T follicular helper cell (primary cell): ENCODE measurements around the gene CLDN18.

Experiments
- DNase-seq: peaks from one replicate; pipeline ENCODE4 v3.0.0-alpha.2; 2020; ENCODE audit warnings: low read depth

The CLDN18 gene

GRCh38 chr3:138025553-138025952 is 15.6 kb downstream of the CLDN18 start:
- no peak for DNase-seq

DNA sequence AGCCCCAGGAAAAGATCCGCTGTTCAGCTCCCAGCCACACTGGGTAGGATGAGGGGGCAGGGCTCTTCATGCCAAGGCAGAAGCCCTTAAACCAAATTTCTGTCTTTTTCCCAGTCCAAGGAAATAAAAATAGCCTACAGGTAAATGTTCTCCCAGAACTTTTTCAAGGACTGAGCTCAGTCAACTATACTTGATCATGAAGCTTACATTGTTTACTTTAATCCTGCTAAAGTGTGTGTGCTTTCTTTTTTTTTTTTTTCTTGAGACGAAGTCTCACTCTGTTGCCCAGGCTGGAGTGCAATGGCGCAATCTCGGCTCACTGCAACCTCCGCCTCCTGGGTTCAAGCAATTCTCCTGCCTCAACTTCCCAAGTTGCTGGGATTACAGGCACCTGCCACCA is 17.9 kb downstream of the CLDN18 start:
- DNase-seq: no peak

GRCh38 chr3:138030734-138031280 is 20.8 kb downstream of the CLDN18 start:
- no peak for DNase-seq

- DNase-seq: no peak
Observed at GRCh38 chr3:138031536-138031935, 21.6 kb downstream of the CLDN18 start.

DNA sequence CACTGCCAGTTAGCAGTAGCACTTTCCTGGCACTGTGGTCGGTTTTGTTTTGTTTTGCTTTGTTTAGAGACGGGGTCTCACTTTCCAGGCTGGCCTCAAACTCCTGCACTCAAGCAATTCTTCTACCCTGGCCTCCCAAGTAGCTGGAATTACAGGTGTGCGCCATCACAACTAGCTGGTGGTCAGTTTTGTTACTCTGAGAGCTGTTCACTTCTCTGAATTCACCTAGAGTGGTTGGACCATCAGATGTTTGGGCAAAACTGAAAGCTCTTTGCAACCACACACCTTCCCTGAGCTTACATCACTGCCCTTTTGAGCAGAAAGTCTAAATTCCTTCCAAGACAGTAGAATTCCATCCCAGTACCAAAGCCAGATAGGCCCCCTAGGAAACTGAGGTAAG is 22.6 kb downstream of the CLDN18 start:
- DNase-seq: no peak

GRCh38 chr3:138033202-138033691 is 23.3 kb downstream of the CLDN18 start:
- DNase-seq: no peak

DNA sequence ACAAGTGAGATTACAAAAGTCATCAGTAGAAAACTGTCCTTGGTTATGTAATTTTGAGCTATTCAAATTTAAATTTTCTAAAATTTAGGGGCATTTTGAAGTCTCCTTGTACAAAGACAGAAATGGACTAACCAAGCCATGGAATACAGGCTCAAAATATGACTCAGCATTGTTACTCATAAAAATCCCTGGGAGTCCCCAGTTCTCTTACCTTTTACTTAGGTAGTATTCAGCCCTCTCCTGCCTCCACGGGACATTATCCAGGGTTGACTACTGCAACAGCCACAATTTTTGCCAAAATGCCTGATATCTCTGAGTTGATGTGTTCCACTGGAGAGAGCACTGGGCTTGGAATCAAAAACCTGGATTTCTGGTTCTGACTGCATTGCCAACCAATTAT is 25.0 kb downstream of the CLDN18 start:
- DNase-seq: no peak

DNA sequence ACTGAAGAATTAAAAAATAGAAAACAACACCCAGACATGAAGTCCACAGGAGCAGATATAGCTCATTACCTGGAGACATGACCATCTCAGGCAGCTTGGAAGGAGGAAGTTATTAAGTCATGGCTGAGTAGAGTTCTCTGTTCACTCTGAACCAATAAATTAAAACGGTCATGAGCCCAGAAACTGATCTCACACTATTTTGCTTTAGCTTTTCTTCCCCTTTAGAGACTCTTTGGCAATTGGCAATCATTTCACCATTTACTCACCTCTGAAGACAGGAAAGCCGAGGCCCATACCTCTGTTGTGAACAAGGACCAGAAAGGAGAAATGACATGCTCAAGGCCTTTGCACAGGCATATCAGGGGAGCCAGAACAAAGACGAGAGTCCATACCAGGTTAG is 26.6 kb downstream of the CLDN18 start:
- DNase-seq: no peak

DNA sequence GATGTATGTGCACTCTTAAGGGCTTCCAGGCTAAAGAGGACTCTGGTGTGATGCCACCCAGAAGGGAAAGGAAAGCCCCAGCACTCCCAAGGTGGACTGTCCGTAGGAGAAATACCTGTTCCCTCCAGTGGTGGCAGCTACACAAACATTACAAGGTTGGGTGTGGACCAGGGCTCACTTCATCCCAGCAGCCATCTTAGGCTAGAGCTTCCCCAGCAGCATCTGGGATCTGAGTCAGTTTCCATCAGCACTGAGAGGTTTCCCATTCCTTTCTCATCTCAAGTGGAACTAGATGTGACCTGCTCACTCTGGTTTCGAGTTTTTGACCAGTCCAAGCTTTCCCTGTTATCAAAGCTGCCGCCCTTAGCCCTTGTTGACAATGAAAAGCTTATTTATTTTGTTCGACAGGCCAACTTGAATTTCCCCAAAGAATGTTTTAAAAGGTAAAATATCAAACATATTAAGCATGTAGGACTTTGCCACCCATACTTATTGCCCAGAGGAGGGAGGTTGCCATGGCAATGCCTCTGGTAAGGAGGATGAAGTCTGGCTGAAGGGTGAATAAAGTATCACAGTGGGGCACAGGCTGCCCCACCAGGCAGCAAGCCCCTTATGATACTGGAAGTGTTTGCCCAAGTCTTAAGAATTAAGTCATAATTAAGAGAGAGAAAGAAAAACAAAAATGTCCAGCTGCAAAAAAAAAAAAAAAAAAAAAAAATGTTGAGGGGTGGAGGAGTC is 28.9 kb downstream of the CLDN18 start:
- DNase-seq: no peak

DNA sequence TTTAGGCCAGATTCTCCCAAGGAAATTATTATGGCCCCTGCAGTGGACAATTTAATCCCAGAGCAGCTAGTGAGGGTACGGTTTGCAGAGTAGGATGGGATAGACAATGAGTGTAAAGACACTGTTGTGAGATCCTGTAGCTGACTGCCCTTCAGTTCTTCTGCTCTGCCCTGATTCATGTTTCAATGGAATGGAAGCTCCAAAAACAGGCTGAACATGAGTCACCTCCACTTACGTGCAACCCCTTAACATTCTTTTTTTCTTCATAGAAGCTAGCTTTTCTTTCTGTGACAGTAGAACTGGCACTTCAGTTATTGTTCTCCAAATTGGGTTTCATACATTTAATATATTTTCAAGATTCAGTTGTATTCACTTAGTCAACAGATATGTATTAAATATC is 32.1 kb downstream of the CLDN18 start:
- no peak for DNase-seq

DNA sequence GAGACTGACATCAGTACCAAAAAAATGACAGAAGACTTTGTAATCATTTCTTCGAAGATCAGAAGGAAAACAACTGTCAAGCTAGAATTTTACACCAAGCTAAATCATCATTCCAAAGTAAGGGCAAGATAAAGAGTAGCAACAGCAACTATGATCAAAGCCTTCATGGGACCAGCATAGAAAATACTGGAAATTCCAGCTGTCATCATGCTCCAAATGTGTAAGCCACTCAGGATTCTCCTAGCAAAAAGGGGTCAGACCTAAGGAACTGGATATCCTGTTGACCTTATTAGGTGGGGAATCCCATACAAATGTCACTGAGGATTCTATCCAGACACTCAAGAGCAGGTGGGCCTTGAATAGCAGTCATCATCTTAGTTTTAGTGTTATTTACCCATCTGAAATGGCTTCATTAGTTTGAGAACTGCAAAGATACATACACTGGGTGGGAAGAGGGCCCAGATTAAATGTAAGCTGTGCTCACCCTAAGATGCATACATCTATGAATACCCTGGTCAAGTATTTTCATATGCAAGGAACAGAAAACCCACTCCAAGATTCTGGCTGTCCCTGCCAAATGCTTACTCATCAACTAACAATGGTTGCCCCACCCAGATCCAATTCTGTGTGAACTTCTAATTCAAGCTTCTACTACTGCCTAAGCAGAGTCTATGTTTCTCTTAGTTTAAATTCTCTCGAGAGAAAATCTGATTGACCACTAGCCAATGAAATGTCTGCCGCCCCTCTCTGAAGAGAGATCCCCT is 33.5 kb downstream of the CLDN18 start:
- DNase-seq: no peak

DNA sequence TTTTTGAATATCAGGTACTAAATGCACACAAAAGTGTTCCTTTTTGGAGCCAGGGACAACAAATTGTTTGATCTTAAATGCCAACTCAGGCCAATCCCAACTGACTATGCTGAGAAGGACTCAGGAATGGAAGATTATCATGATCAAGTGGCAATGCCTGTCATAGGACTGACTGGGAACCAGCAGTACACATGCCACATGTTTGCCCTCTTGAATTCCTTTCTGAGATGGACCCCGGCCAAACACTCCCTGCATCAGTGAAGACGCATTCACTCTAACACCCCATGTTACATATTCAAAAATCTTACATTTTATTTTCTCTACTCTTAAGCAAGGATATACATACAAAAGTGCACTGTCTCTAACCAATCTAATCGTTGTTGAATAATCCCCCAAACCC is 36.1 kb downstream of the CLDN18 start:
- DNase-seq: no peak

DNA sequence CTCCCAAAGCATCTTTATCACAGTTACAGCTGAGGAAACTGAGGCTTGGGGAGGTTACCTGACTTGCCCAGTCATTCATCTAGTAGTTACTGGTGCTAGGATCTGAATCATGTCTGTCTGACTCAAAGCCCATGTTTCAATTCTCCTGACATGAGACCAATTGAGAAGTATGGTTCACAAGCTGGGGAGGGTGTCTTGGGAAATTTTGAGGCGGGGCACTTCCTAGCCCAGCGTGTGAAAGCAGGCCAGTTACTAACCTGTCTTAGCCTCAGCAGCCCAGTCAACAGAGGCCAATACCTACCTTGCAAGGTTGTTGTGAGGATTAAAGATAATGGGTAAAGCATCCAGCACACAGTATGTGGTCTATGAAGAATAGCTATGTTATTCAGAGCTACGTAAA is 37.0 kb downstream of the CLDN18 start:
- no peak for DNase-seq

DNA sequence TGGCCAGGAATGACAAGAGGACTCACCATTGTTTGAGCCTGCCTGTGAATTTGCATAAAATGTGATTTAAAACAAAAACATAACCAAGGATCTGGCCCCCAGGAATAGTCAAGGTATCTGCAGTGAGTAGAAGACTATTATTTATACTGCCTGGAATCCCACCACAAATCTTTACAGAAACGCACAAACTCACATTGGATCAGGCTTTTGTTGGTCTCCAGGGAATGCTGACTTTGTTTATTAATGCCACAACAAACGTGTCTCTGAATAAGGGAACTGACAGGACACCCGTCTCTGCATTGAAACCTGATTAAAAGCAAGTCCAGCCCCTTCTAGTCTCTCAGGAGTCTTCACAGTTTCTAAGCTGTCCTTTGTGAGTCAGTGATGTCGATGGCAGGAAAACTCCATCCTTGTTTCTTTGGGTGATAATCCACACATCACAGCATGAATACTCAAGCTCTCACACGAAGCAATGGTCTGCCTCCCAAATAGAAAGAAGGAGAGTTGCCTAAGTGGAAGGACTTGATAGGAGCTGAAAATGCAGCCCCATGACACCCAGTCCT is 37.7 kb downstream of the CLDN18 start:
- DNase-seq: no peak

GRCh38 chr3:138049157-138049919 is 39.4 kb downstream of the CLDN18 start:
- DNase-seq: no peak

- no peak for DNase-seq
Observed at GRCh38 chr3:138051947-138052802, 42.2 kb downstream of the CLDN18 start.

- DNase-seq: no peak
Observed at GRCh38 chr3:138054057-138054456, 44.1 kb downstream of the CLDN18 start.

- DNase-seq: no peak
Observed at GRCh38 chr3:138057384-138057783, 47.4 kb downstream of the CLDN18 start.

- no peak for DNase-seq
Observed at GRCh38 chr3:138059261-138059660, 49.3 kb downstream of the CLDN18 start.

GRCh38 chr3:138060792-138061191 is 50.8 kb downstream of the CLDN18 start:
- no peak for DNase-seq

DNA sequence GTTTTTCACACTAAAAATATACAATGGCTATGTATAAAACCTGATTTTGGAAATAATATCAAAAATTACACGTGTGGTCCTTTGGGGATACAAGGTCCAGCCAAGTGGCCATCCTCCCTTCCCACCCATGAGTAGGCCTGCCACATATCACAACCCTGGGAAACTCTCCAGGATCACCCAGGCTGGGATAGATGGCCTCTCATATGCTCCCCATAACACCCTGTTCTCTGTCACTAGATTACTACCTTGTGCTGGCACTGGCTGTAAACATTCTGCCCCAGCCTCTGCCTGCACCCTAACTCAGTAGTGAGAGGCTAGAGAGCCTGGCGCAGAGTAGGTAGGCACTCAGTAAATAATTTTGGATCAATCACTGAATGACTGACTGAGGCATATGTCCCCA is 52.1 kb downstream of the CLDN18 start:
- no peak for DNase-seq
